Adrenal gland (tissue), 19 donors: ENCODE results near the gene LRCH4. TPM values are rescaled to one million over a fixed set of nuclear protein-coding genes. Genes with fewer than 3 reads are reported as not detected.

Experiments used
- DNase-seq, 7 donors: peaks; one replicate each; pipeline ENCODE4 v3.0.0-alpha.2; 2019 to 2020
- H3K27ac ChIP-seq, 5 donors: fragments of 200-600 bp; sonication (generic) in 4 of 5; 1 replicate in 3 of 5; 2 replicates in 2 of 5; pipeline versions ENCODE4 v1.5.1 to v1.8.0; 2016 to 2020; ENCODE audit warnings: mild to moderate bottlenecking in 1 of 5
- H3K27me3 ChIP-seq: fragments of 200-600 bp; 2 replicates; pipeline ENCODE4 v1.8.0; 2021
- H3K36me3 ChIP-seq, 2 donors: fragments of 200-600 bp; replicated peaks in 1 of 2; 1 replicate in 1 of 2; 2 replicates in 1 of 2; pipeline versions ENCODE4 v1.5.1 to v1.8.0; 2018 to 2022
- H3K4me1 ChIP-seq, 2 donors: fragments of 200-600 bp; replicated peaks in 1 of 2; 1 replicate in 1 of 2; 2 replicates in 1 of 2; pipeline versions ENCODE4 v1.5.1 to v1.8.0; 2018 to 2021
- H3K4me3 ChIP-seq, 4 donors: fragments of 200-600 bp; sonication (generic) in 3 of 4; one replicate each; pipeline ENCODE4 v1.5.1; 2016 to 2018
- H3K9me3 ChIP-seq, 3 donors: fragments of 200-600 bp; sonication (generic) in 1 of 3; replicated peaks in 1 of 3; 1 replicate in 2 of 3; 2 replicates in 1 of 3; pipeline versions ENCODE4 v1.5.1 to v1.8.0; 2016 to 2021
- POLR2A ChIP-seq, 2 donors: fragments of 450-650 bp; IDR thresholded peaks; one replicate each; pipeline ENCODE4 v1.6.1; 2017; ENCODE audit warnings: antibody characterized with exemption in 2 of 2, mild to moderate bottlenecking in 2 of 2, moderate library complexity in 1 of 2
- WGBS, 4 donors: extraction: QIAGEN DNeasy Blood & Tissue Kit in 2 of 4; methylation state at CpG; one replicate each; pipeline versions ENCODE4 v1.1.5 to v1.1.7; 2013 to 2017; 5-methylcytosine and 5-hydroxymethylcytosine counted together
- intact Hi-C, 2 donors: fragments of 100-400 bp; cut with DNase I; formaldehyde crosslinking; loops; one replicate each; pipeline versions ENCODE4 v1.14.1 to v1.15.0; 2022 to 2023
- long read RNA-seq, 10 donors: library from polyadenylated mRNA in 3 of 10; unstranded in 2 of 10; stranded (forward) in 1 of 10; transcript quantifications; one replicate each; pipeline ENCODE4 v2.0.0 and lab custom pipeline, GENCODE V29; 2021 to 2026
- polyA plus RNA-seq, 3 donors: library from polyadenylated mRNA; stranded (reverse); fragments of 200-250 nt in 2 of 3; fragments of 350-450 nt in 1 of 3; fragmentation: Illumina TruSeq in 1 of 3; extraction: RNeasy Lipid Tissue Mini Kit (QIAGEN cat#74804) in 1 of 3; gene quantifications; one replicate each; pipeline ENCODE4 v1.2.3, GENCODE V29; 2013 to 2014
- total RNA-seq, 9 donors: library from RNA; depleted of rRNA in 4 of 9; stranded (reverse); fragments of >200 nt in 4 of 9; fragments of 120-200 nt in 1 of 9; fragmentation: NEBNext Ultra II Directional in 1 of 9; extraction: Animal tissue kit (Norgen Biotek cat#: 25700) in 1 of 9; gene quantifications; one replicate each; pipeline versions ENCODE4 v1.1.0 to v1.2.4, GENCODE V29; 2013 to 2023
- TF ChIP-seq, protein P1 (sequence below), 6 experiments: fragments of 450-650 bp in 4 of 6; fragments of 200-600 bp in 2 of 6; sonication (generic) in 1 of 6; IDR thresholded peaks; 1 replicate in 5 of 6; 2 replicates in 1 of 6; pipeline versions ENCODE4 v1.5.1 to v1.8.0; 2016 to 2021; ENCODE audit warnings: antibody characterized with exemption in 6 of 6, mild to moderate bottlenecking in 2 of 6, moderate library complexity in 1 of 6
- donor health status: healthy with polysubstance abuse.
- donor health status: Bipolar disorder and iron deficiency.
- donor health status: DM: yes; HTN: yes; CAD: no.
- donor health status: DM: no; HTN: no; CAD: no.
- donor health status: DM: no; HTN: no; CAD: no.
- donor health status: DM: yes; HTN: yes; CAD: no.

Gene LRCH4, protein sequence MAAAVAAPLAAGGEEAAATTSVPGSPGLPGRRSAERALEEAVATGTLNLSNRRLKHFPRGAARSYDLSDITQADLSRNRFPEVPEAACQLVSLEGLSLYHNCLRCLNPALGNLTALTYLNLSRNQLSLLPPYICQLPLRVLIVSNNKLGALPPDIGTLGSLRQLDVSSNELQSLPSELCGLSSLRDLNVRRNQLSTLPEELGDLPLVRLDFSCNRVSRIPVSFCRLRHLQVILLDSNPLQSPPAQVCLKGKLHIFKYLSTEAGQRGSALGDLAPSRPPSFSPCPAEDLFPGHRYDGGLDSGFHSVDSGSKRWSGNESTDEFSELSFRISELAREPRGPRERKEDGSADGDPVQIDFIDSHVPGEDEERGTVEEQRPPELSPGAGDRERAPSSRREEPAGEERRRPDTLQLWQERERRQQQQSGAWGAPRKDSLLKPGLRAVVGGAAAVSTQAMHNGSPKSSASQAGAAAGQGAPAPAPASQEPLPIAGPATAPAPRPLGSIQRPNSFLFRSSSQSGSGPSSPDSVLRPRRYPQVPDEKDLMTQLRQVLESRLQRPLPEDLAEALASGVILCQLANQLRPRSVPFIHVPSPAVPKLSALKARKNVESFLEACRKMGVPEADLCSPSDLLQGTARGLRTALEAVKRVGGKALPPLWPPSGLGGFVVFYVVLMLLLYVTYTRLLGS
- 100 to 1,000 TPM in 1 of 9 donors, 10 to 100 TPM in 8; 10.4 to 128 (median 59.4) TPM for total RNA-seq
- polyA plus RNA-seq: 100 to 1,000 TPM in 2 of 3 donors, 10 to 100 TPM in 1; 15.0 to 235 (median 109) TPM
- long read RNA-seq, donor 1, transcript LRCH4-201 (18 exons, 2,552 nt): minor isoform, 6 of 15 reads
- long read RNA-seq, donor 1, transcript LRCH4-206 (2 exons, 571 nt): major isoform, 7 of 15 reads
- long read RNA-seq, donor 1, partial matches to known transcripts: 0 of 15 reads
- long read RNA-seq, donor 1, other reads (novel, unspliced or antisense): 0 of 15 reads
- long read RNA-seq, donor 2, partial matches to known transcripts: 0 of 6 reads
- long read RNA-seq, donor 2, other reads (novel, unspliced or antisense): 0 of 6 reads
- long read RNA-seq, donor 3, transcript LRCH4-206 (2 exons, 571 nt): major isoform, 7 of 13 reads
- long read RNA-seq, donor 3, partial matches to known transcripts: 5 of 13 reads
- long read RNA-seq, donor 3, other reads (novel, unspliced or antisense): 0 of 13 reads
- long read RNA-seq, donor 4, partial matches to known transcripts: 3 of 4 reads
- long read RNA-seq, donor 4, other reads (novel, unspliced or antisense): 1 of 4 reads
- long read RNA-seq, donor 5, transcript LRCH4-201 (18 exons, 2,552 nt): major isoform, 78 of 154 reads
- long read RNA-seq, donor 5, partial matches to known transcripts: 15 of 154 reads
- long read RNA-seq, donor 5, other reads (novel, unspliced or antisense): 60 of 154 reads
- long read RNA-seq, donor 6: 0 reads
- long read RNA-seq, donor 7, partial matches to known transcripts: 0 of 4 reads
- long read RNA-seq, donor 7, other reads (novel, unspliced or antisense): 0 of 4 reads
- long read RNA-seq, donor 8, transcript LRCH4-206 (2 exons, 571 nt): minor isoform, 5 of 13 reads
- long read RNA-seq, donor 8, transcript LRCH4-201 (18 exons, 2,552 nt): major isoform, 6 of 13 reads
- long read RNA-seq, donor 8, partial matches to known transcripts: 0 of 13 reads
- long read RNA-seq, donor 8, other reads (novel, unspliced or antisense): 0 of 13 reads
- long read RNA-seq, donor 9, partial matches to known transcripts: 0 of 4 reads
- long read RNA-seq, donor 9, other reads (novel, unspliced or antisense): 0 of 4 reads
- long read RNA-seq, donor 10, partial matches to known transcripts: 0 of 4 reads
- long read RNA-seq, donor 10, other reads (novel, unspliced or antisense): 0 of 4 reads

DNA sequence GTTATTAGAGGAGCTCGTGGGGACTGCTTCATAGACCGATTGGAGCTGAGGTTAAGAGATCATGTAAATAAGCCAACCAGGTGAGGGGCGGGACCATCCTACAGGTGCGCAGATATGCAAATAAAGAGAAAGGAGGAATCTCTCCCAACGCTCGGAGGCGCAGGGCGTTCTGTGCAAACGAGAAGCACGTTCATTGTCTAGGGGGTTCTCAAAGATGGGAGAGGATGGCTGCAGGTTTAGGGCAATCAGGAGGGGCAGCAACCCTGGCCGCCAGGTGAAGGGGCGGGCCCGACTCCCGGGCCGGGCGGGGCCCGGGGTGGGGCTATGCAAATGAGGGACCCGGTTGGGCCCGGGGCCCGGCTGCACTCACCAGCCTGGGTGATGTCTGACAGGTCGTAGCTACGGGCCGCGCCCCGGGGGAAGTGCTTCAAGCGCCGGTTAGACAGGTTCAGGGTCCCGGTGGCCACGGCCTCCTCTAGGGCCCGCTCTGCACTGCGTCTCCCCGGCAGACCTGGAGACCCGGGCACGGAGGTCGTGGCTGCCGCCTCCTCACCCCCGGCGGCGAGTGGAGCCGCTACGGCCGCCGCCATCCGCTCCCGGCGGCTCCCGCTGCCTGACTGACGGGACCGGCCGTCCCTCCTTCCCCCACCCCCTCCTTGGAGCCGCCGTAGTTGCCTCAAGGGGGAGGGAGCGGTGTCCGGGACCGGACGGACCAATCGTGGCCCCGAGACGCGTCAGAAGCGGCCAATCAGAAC is at the start of gene LRCH4:
Gene LRCH4, minus strand, starts transcription at position 619 of the 755 bp plus-strand sequence. Its CDS starts 29 bp downstream, at position 590.
- DNase-seq: peak in 6 of 7 donors; percentile 61 to 69 (median 66)
- H3K4me3 ChIP-seq: peak within 1 kb of the TSS; percentile 37 to 88 (median 76)
- peaks cover 0 to 16% of the 10 kb centered on the region in 2 donors for H3K36me3 ChIP-seq
- WGBS, 4 donors: 0 to 1% (median 0%) methylated on average over 10 to 61 of the region's 61 CpGs
- TF ChIP-seq, protein P1, sequence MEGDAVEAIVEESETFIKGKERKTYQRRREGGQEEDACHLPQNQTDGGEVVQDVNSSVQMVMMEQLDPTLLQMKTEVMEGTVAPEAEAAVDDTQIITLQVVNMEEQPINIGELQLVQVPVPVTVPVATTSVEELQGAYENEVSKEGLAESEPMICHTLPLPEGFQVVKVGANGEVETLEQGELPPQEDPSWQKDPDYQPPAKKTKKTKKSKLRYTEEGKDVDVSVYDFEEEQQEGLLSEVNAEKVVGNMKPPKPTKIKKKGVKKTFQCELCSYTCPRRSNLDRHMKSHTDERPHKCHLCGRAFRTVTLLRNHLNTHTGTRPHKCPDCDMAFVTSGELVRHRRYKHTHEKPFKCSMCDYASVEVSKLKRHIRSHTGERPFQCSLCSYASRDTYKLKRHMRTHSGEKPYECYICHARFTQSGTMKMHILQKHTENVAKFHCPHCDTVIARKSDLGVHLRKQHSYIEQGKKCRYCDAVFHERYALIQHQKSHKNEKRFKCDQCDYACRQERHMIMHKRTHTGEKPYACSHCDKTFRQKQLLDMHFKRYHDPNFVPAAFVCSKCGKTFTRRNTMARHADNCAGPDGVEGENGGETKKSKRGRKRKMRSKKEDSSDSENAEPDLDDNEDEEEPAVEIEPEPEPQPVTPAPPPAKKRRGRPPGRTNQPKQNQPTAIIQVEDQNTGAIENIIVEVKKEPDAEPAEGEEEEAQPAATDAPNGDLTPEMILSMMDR (IDR thresholded peaks at IDR 0.05): peak in 3 of 6 experiments; percentile 3 to 28 (median 9)
- peak; percentile 99 for TF ChIP-seq POLR2A (IDR thresholded peaks at IDR 0.05)
- no peaks in the 10 kb centered on the region for H3K27me3 ChIP-seq
- no peaks in the 10 kb centered on the region for H3K9me3 ChIP-seq
- peaks cover 21 to 30% of the 10 kb centered on the region in 2 donors for H3K4me1 ChIP-seq
- intact Hi-C loops: no loop called here
- H3K27ac ChIP-seq: peak within 1 kb of the TSS; percentile 74 to 99 (median 93)

DNA sequence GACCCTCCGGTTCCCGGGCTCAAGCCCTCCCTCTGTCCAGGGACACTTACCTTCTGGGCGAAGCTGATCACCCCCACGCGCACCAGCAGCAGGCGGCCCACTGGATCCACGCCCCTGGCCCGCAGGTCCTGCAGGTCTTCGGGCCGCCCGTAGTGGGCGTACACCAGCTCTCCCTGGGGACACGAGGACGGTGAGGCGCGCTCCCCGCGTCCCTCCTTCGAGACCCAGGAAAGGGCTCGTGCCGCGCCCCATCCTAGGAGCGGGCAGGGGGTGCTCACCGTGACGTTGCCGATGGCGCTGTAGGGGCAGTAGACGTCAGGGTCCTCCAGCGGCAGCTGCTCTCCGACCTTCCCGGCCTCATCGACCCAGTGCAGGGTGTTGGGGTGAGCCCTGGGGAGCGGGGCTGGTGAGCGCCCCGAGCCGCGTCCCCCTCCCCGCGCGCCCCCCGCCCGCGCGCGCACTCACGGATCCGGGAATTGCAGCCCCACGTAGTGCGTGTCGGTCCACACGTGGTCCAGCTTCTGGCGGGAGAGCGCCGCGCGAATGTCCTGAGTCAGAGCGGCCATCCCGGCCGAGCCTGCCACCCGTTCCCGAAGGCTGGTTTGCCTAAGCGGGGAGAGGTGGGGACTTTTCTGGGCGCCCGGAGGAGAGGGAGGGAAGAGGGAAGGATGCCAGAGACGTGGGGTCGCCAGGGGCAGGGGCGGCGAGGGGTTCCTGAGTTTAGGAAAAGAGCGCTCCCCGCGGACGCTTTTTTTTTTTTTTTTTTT is 47.2 kb upstream of the LRCH4 start:
- H3K36me3 ChIP-seq: no peaks in the 10 kb centered on the region
- H3K27ac ChIP-seq: no peak overlapping the region
- no peaks in the 10 kb centered on the region for H3K9me3 ChIP-seq
- peaks cover 8 to 10% of the 10 kb centered on the region in 2 donors for H3K4me1 ChIP-seq
- H3K27me3 ChIP-seq: no peaks in the 10 kb centered on the region
- intact Hi-C loops: no loop called here
- peak in 6 of 7 donors; percentile 48 to 71 (median 56) for DNase-seq
- TF ChIP-seq, protein P1 (IDR thresholded peaks at IDR 0.05): peak; percentile 17 to 54 (median 34)
- no peak for TF ChIP-seq POLR2A (IDR thresholded peaks at IDR 0.05)
- 1 to 8% (median 3%) methylated on average over 6 to 72 of the region's 72 CpGs for WGBS, 4 donors
- peak overlapping the region in 2 of 4 donors; percentile 40 to 64 for H3K4me3 ChIP-seq

DNA sequence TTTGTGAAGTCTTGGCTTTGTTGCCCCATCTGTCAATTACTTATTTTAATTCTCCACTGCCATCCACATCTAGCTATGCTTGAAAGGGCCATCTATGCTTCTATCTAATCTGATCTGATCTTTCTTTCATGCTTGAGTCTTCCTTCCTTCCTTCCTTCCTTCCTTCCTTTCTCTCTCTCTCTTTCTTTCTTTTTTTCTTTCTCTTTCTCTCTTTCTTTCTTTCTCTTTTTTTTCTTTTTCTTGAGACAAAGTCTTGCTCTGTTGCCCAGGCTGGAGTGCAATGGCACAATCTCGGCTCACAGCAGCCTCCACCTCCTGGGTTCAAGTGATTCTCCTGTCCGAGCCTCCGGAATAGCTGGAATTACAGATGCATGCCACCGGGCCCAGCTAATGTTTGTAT is 44.1 kb upstream of the LRCH4 start:
- WGBS, 4 donors: 91 to 98% (median 95%) methylated on average over 4 of the region's 4 CpGs
- peaks cover 12 to 15% of the 10 kb centered on the region in 2 donors for H3K4me1 ChIP-seq
- H3K36me3 ChIP-seq: no peaks in the 10 kb centered on the region
- intact Hi-C loops: no loop called here
- H3K27ac ChIP-seq: no peak overlapping the region
- no peak for TF ChIP-seq POLR2A (IDR thresholded peaks at IDR 0.05)
- TF ChIP-seq, protein P1 (IDR thresholded peaks at IDR 0.05): no peak
- no peak for DNase-seq
- no peak overlapping the region for H3K4me3 ChIP-seq
- H3K9me3 ChIP-seq: no peaks in the 10 kb centered on the region
- no peaks in the 10 kb centered on the region for H3K27me3 ChIP-seq
